ENCODE results near the gene LRBA.

DNA sequence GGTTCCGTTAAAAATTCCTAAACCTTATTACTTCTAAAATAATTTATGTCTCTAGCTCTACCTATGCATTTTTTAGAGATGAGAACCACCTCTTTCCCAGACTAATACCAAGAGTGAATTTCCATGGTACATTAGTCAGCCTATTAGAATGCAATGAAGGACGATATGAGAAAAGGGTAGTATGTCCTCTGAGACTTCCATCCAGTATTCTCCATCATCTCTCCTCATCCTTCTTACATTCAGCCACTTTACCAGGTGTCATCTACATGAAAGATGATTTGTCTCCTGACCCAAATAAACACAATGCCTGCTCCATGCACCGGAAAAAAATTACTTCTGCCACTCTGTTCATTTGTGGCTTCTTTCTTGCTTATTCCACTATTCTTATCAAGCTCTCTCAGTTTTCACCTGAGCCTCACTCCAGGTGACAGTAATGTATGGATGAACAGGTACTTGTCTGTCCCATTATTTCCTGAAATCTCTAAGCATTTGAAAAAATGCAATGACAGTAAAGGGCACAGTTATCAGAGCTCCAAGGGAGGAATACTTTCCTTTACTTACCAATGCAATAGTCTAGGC, 335.2 kb downstream of the LRBA start:
- TF ChIP-seq CTCF (IDR thresholded peaks at IDR 0.05 in 4 of 5, conservative IDR thresholded peaks at IDR 0.05 in 1 of 5) (no peak), POLR2A (IDR thresholded peaks at IDR 0.05) (no peak)

All from gastrocnemius medialis (tissue), 4 donors.